ENCODE results near the gene TMEM184B. TPM values are rescaled to one million over a fixed set of nuclear protein-coding genes. Genes with fewer than 3 reads are reported as not detected.
"Not testable (repeated sequence)": the region's sequence is repeated elsewhere in the genome, so short reads cannot be mapped to it uniquely, and the experiment has no call there.

Gene TMEM184B
- total RNA-seq, 1 experiment from 2014 or later = 44.5 TPM

DNA sequence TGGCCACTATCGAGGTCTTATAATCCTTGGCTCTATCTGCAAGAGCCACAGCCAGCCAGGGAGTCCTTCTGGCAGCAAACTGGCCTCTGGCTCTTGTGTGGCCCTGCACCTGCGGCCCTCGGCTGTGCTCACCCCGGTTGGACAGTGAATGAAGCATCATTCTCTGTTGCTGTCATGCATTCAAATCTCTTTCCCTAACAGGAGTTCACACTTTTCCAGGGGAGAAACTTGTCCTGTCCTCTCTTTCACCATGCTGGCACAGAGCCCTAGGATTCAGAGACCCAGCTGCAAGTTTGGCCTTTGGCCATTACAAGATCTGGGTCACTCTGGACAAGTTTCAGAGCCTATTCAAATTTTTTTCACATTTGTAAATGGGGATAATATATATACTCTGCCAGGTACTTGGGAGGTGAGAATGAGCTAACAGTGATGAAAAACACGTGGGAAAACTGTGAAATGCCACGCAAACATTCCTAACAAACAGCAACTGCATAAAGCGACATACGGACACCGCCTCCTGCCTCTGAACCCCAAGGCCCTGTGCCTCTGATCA, 34.2 kb downstream of the TMEM184B start:
- no peak for DNase-seq
- H3K36me3 ChIP-seq (replicated peaks; ENCODE audit: control insufficient read depth, insufficient read depth, low read length) = peaks cover 11% of the 10 kb centered on the region
- H3K4me3 ChIP-seq (ENCODE audit: insufficient read depth, low read depth, low read length) = no peak overlapping the region
- no peaks in the 10 kb centered on the region for H3K27me3 ChIP-seq (ENCODE audit: control insufficient read depth, insufficient read depth, low read length)

GRCh38 chr22:38236786-38237185, 36.0 kb downstream of the TMEM184B start:
- Histone ChIP-seq H3K27me3 (ENCODE audit: control insufficient read depth, insufficient read depth, low read length) (no peaks in the 10 kb centered on the region), H3K36me3 (replicated peaks; ENCODE audit: control insufficient read depth, insufficient read depth, low read length) (peaks cover 18% of the 10 kb centered on the region), H3K4me3 (ENCODE audit: insufficient read depth, low read depth, low read length) (no peak overlapping the region)
- no peak for DNase-seq

GRCh38 chr22:38235240-38235850, 37.5 kb downstream of the TMEM184B start:
- Histone ChIP-seq H3K4me3 (ENCODE audit: insufficient read depth, low read depth, low read length) (no peak overlapping the region), H3K27me3 (ENCODE audit: control insufficient read depth, insufficient read depth, low read length) (no peaks in the 10 kb centered on the region), H3K36me3 (replicated peaks; ENCODE audit: control insufficient read depth, insufficient read depth, low read length) (peaks cover 29% of the 10 kb centered on the region)
- DNase-seq = no peak

DNA sequence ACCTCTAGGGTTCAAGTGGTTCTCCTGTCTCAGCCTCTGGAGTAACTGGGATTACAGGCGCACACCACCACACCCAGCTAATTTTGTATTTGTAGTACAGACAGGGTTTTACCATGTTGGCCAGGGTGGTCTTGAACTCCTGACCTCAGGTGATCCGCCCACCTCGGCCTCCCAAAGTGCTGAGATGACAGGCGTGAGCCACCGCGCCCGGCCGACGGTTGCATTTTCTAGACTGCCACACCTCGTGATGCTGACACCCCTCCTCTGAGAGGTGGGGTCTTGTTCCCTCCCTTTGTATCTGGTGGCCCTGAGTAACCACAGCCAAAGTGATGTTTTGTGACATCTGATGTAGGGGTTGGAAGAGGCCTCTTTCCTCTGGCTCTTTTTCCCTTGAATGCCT, 39.0 kb downstream of the TMEM184B start:
- H3K27me3 ChIP-seq (ENCODE audit: control insufficient read depth, insufficient read depth, low read length); H3K4me3 ChIP-seq (ENCODE audit: insufficient read depth, low read depth, low read length); DNase-seq: not testable (repeated sequence)
- H3K36me3 ChIP-seq (replicated peaks; ENCODE audit: control insufficient read depth, insufficient read depth, low read length) = peaks cover 36% of the 10 kb centered on the region

DNA sequence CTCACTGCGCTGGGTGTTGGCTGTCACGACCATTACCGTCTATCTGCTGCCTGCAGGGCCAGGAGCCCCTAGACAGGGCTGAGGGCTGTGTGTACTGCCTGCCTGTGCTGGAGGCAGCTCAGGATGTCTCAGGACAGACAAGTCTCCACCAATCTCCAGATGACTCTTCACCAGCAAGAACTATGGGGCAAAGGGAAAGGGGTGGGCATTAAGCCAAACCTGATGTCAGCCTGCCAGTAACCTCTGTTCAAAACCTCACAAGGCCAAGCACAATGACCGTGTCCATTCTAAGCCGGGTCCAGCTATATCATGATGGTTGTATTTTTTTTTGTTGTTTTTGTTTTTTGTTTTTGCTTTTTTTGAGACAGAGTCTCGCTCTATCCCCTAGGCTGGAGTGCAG, 39.4 kb downstream of the TMEM184B start:
- Histone ChIP-seq H3K36me3 (replicated peaks; ENCODE audit: control insufficient read depth, insufficient read depth, low read length) (peaks cover 38% of the 10 kb centered on the region), H3K27me3 (ENCODE audit: control insufficient read depth, insufficient read depth, low read length) (no peaks in the 10 kb centered on the region)

DNA sequence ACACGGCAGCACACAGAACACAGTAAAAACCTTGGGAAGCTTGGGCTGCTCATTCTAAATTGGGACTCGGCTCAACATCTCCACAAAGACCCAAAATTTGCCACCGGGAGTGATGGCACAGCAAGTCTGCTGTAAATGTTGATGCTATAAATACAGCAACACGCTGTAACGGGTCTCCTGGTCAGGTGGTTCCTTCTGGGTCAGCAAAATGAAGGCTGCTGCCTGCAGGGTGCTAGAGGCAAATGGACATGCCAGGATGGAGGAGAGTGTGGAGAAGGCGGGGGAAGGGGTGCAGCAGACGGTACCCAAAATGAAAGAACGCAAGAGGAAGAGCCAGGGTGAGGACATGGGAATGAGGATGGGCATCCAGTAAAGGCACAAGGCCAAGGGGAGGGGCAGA, 40.6 kb downstream of the TMEM184B start:
- no peak for DNase-seq
- peaks cover 39% of the 10 kb centered on the region for H3K36me3 ChIP-seq (replicated peaks; ENCODE audit: control insufficient read depth, insufficient read depth, low read length)
- no peaks in the 10 kb centered on the region for H3K27me3 ChIP-seq (ENCODE audit: control insufficient read depth, insufficient read depth, low read length)
- H3K4me3 ChIP-seq (ENCODE audit: insufficient read depth, low read depth, low read length) = no peak overlapping the region

More for the DNA sequence above, 39.4 kb downstream of the TMEM184B start:
- no peak overlapping the region for H3K4me3 ChIP-seq (ENCODE audit: insufficient read depth, low read depth, low read length)
- no peak for DNase-seq

- DNase-seq = no peak
- peaks cover 37% of the 10 kb centered on the region for H3K36me3 ChIP-seq (replicated peaks; ENCODE audit: control insufficient read depth, insufficient read depth, low read length)
- H3K4me3 ChIP-seq (ENCODE audit: insufficient read depth, low read depth, low read length) = no peak overlapping the region
- no peaks in the 10 kb centered on the region for H3K27me3 ChIP-seq (ENCODE audit: control insufficient read depth, insufficient read depth, low read length)
Measured at GRCh38 chr22:38230916-38231315, 41.9 kb downstream of the TMEM184B start.

DNA sequence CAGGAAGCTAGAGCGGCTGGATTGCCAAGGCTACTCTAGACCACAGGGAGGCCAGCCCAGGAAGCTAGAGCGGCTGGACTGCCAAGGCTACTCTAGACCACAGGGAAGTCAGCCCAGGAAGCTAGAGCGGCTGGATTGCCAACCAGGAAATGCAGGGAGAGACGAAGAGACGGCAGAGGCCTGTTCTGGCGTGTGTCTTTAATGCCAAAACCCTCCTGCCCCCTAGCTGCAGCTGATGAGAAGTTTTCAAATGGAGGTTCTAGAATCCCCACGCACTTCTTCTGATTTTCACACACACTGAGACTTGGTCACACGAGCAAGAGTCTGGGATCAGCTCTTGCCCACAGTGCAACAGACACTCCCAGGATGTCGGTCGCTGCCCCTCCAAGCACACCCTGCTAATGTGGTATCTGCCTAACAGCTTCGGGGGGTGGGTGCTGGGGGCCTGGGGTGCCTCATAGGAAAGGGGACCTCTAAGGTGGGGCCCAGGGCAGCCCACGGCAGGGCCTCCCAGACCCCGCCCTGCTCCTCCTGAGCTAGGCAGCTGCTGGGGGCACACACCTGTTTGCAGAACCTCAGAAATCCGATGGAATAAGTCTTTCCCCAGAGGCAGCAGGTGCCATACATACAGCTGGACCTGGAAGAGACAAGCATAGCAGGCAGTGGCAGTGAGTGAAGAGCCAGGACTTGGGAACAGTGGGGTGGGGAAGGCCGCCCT, 42.5 kb downstream of the TMEM184B start:
- H3K36me3 ChIP-seq (replicated peaks; ENCODE audit: control insufficient read depth, insufficient read depth, low read length) = peaks cover 40% of the 10 kb centered on the region
- DNase-seq = peak; percentile 80
- H3K4me3 ChIP-seq (ENCODE audit: insufficient read depth, low read depth, low read length) = no peak overlapping the region
- H3K27me3 ChIP-seq (ENCODE audit: control insufficient read depth, insufficient read depth, low read length) = no peaks in the 10 kb centered on the region

DNA sequence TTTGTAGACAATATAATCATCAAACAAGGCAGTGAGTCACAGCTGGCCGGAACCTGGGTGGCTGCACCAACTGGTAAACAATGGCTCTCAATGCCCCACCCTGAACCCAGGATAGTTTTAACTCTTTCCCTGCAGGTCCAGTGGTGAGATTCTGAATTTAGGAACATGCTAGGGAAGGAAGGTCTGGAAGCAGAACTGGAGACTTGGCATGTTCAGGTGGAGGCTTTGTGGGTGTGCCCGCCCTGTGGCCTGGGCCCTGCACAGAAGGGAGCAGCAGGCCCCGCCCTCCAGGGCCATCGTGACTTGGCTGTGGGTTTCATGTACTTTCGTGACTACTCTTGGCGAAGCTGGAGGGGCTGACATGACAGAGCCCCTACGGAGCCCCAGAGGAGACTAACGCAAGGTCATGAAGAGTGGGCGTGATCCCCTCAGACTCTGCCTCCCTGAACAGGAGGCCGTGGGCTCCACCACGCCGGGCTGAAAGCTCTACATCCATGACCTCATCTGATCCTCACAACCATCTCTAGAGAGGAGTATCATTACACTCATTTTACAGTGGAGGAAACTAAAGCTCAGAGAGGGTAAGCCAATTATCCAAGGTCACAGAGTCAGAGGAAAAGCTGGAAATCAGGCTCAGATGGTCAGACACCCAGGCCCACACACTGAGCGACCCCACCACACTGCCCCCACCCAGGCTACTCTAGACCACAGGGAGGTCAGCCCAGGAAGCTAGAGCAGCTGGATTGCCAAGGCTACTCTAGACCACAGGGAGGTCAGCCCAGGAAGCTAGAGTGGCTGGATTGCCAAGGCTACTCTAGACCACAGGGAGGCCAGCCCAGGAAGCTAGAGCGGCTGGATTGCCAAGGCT, 43.7 kb downstream of the TMEM184B start:
- H3K36me3 ChIP-seq (replicated peaks; ENCODE audit: control insufficient read depth, insufficient read depth, low read length) = peaks cover 34% of the 10 kb centered on the region
- H3K4me3 ChIP-seq (ENCODE audit: insufficient read depth, low read depth, low read length) = no peak overlapping the region
- no peaks in the 10 kb centered on the region for H3K27me3 ChIP-seq (ENCODE audit: control insufficient read depth, insufficient read depth, low read length)
- no peak for DNase-seq

DNA sequence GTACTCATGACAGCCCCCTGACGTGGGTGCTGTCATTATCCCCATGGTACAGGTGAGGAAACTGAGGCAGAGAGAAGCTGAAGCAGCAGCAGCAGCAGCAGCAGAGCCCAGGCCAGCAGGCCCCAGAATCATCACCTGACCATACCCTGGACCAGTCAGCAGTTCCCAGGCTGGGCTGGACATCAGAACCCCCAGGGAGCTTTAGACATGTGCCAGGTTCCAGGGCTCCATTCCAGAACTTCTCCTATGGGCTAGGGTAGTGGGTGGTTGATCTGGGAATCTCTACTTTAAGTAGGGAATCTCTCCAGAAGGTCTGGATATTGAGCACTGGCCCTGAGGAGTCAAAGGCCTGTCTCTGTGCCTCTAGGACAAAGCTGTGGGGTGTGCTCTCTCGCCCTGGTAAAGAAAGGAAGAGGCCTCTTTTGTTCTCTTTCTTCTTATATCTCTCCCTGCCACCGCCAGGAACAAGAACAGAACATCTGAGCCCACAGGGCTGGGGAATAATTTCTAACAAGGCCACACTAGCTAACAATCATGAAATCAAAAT, 44.4 kb downstream of the TMEM184B start:
- H3K36me3 ChIP-seq (replicated peaks; ENCODE audit: control insufficient read depth, insufficient read depth, low read length) = peaks cover 34% of the 10 kb centered on the region
- no peak for DNase-seq

DNA sequence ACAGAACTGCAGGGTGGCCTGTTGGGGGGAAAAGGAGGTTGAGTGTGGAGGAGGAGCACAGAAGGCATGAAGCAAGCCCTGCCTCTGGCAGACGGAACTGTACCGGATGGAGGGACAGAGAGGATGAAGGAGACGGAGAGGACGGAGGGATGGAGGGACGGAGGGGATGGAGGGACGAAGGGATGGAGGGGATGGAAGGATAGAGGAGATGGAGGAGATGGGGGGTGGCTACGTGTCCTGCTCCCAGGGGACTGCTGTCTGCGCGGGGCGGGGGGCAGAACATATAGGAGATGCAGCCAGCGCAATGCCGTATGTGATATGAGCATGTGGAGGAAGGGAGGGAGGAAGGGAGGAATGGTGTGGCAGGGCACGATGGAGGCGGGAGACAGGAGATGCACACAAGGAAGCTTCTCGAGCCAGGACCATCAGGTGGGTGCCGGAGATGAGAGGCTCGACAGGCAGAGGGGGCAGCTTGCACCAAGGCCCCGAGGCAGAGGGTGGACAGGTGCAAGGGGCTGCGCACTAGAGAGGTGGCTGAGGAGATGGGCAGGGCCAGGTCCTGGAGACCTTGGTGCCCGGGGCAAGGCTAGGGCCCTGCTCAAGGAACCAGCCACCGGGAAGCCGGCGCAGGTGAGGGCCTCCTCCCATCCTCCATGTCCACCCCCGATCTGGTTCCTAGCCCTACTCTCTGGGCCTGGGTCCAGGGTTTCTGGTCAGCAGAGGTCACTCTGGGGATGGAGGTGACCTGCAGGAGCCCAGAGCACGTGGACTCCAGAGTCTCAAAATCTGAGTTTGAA, 45.8 kb downstream of the TMEM184B start:
- Histone ChIP-seq H3K4me3 (ENCODE audit: insufficient read depth, low read depth, low read length) (no peak overlapping the region), H3K27me3 (ENCODE audit: control insufficient read depth, insufficient read depth, low read length) (no peaks in the 10 kb centered on the region), H3K36me3 (replicated peaks; ENCODE audit: control insufficient read depth, insufficient read depth, low read length) (peaks cover 28% of the 10 kb centered on the region)
- DNase-seq = no peak

More for the DNA sequence above, 44.4 kb downstream of the TMEM184B start:
- no peak overlapping the region for H3K4me3 ChIP-seq (ENCODE audit: insufficient read depth, low read depth, low read length)
- no peaks in the 10 kb centered on the region for H3K27me3 ChIP-seq (ENCODE audit: control insufficient read depth, insufficient read depth, low read length)

DNA sequence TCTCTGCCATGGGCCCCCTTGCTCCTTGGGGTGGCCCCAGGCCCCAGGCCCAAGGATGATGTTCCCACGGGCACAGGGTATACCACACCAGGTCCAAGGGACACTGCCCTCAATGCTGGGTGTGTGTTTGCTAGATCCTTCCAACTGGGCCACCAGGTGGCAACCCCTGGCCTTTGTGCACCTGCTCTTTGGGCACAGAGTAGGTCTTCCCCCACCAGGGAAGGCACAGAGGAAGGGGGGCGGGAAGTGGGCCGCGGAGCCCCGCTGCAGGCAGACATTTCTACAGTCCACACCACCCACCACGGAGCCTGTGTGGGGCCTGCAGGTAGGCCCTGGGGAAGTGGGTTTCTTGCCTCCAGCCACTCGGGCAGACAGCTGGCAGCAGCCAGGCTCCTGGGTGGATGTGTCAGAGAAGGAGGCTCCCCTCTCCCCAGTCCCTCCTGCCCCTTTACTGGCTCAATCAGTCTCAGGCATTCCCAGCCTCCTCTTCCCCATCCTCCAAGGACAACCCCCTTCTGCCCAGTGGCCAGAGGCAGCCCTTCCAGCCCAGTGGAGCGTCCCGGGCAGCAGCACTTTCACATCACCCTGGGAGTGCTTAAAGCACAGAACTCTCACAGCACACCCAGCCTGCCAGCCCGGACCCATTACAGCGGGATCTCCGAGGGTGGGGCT, 49.4 kb downstream of the TMEM184B start:
- no peaks in the 10 kb centered on the region for H3K27me3 ChIP-seq (ENCODE audit: control insufficient read depth, insufficient read depth, low read length)
- DNase-seq = no peak
- peaks cover 7% of the 10 kb centered on the region for H3K36me3 ChIP-seq (replicated peaks; ENCODE audit: control insufficient read depth, insufficient read depth, low read length)
- H3K4me3 ChIP-seq (ENCODE audit: insufficient read depth, low read depth, low read length) = no peak overlapping the region

DNA sequence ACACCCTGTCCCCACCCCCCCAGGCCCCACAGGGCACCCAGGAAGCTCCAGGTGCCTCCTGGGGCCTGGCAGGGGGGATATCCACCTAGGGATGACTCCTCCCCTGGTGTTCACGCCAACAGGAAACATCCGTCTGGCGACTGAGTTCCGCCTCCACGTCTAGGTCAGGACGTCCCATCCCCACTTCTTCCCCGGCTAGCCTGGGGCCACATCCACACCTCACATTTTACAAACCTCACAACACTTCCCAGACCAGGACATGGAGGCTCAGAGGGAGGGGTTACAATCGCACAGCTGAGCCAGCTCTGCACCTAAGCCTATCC, 50.1 kb downstream of the TMEM184B start:
- Histone ChIP-seq H3K4me3 (ENCODE audit: insufficient read depth, low read depth, low read length) (no peak overlapping the region), H3K27me3 (ENCODE audit: control insufficient read depth, insufficient read depth, low read length) (no peaks in the 10 kb centered on the region), H3K36me3 (replicated peaks; ENCODE audit: control insufficient read depth, insufficient read depth, low read length) (peaks cover 6% of the 10 kb centered on the region)
- no peak for DNase-seq
